BJ (cell line): ENCODE results near the gene SBK2. TPM values are rescaled to one million over a fixed set of nuclear protein-coding genes. Genes with fewer than 3 reads are reported as not detected.

Experiments
- CTCF ChIA-PET: fragments of 350-600 bp; formaldehyde crosslinking; extraction: SDS; loops from one replicate; lab custom pipeline; 2021; ENCODE audit warnings: antibody characterized with exemption, inconsistent platforms; lab: Yijun Ruan, JAX
- POLR2A ChIA-PET: fragments of 300-600 bp; sonication (Branson Sonifier 250); formaldehyde crosslinking; extraction: SDS; loops from one replicate; lab custom pipeline; 2021; ENCODE audit warnings: antibody characterized with exemption; lab: Charles Lee
- DNase-seq: peaks from one replicate; pipeline ENCODE4 v3.0.0-alpha.2; 2011; ENCODE audit warnings: low read depth
- H3K27me3 ChIP-seq: 2 replicates; pipeline ENCODE4 v1.6.0; 2011; ENCODE audit warnings: low read length; ENCODE audit not compliant: control insufficient read depth, insufficient read depth
- H3K36me3 ChIP-seq: 2 replicates; pipeline ENCODE4 v1.5.1; 2011; ENCODE audit warnings: low read length; ENCODE audit not compliant: control insufficient read depth, insufficient read depth
- H3K4me3 ChIP-seq: 2 replicates; pipeline ENCODE4 v1.5.1; 2011; ENCODE audit warnings: low read depth, mild to moderate bottlenecking, control low read depth, low read length
- CTCF ChIP-seq: IDR thresholded peaks from 2 replicates; pipeline ENCODE4 v1.5.1; 2011; ENCODE audit warnings: low read depth, mild to moderate bottlenecking, control low read depth, inconsistent platforms, low read length, moderate library complexity; ENCODE audit not compliant: insufficient read depth
- polyA plus RNA-seq: library from polyadenylated mRNA; depleted of rRNA; stranded (reverse); fragments of >200 nt; gene quantifications from 2 replicates; pipeline ENCODE4 v1.2.3, GENCODE V29; 2011

SBK2 gene
- polyA plus RNA-seq, 1 experiment = not detected

- no peak for DNase-seq
- ChIA-PET POLR2A (interaction anchor here (0.6 to 1.8 kb wide), 2 partner anchors 22 to 110 kb away, joined by 5 read pairs; partner anchors contain the start of gene FIZ1), CTCF (interaction anchor here (1.5 to 10.9 kb wide), 5 partner anchors 15 to 165 kb away, joined by 4 to 106 read pairs (median 10); partner anchors contain the start of gene ZNF865)
- Histone ChIP-seq H3K27me3 (no peaks in the 10 kb centered on the region), H3K4me3 (peak overlapping the region; percentile 39), H3K36me3 (no peaks in the 10 kb centered on the region; the same call in 1 of the 2 replicates)
- TF ChIP-seq CTCF = no peak
These were observed 47.8 kb downstream of the SBK2 start for GRCh38 chr19:55488986-55489710.

- peaks cover 3% of the 10 kb centered on the region; the same call in 1 of the 2 replicates for H3K36me3 ChIP-seq
- no peak for TF ChIP-seq CTCF
- ChIA-PET POLR2A (interaction anchor here (0.6 to 1.8 kb wide), 3 partner anchors 11 to 111 kb away, joined by 5 read pairs; partner anchors contain the start of genes FIZ1 and ZNF628), CTCF (interaction anchor here (0.5 to 10.9 kb wide), 7 partner anchors 10 to 345 kb away, joined by 3 to 106 read pairs (median 4); partner anchors contain the start of gene ISOC2)
- DNase-seq = no peak
- no peaks in the 10 kb centered on the region for H3K27me3 ChIP-seq
- H3K4me3 ChIP-seq = peak within 1 kb of the TSS; percentile 39
These were observed 48.8 kb downstream of the SBK2 start, which contains the start of gene SSC5D for GRCh38 chr19:55487924-55488687. SSC5D (plus strand) TSS chr19:55488436; CDS start chr19:55488590, 154 bp downstream.

GRCh38 chr19:55486971-55487923 is 49.7 kb downstream of the SBK2 start:
- Histone ChIP-seq H3K36me3 (peaks cover 3% of the 10 kb centered on the region), H3K27me3 (no peaks in the 10 kb centered on the region), H3K4me3 (peak overlapping the region; percentile 26)
- ChIA-PET CTCF (interaction anchor here (0.5 to 10.9 kb wide), 6 partner anchors 9 to 345 kb away, joined by 3 to 106 read pairs (median 4); partner anchors contain the start of genes ISOC2 and ZNF784), POLR2A (interaction anchor here (0.6 to 1.8 kb wide), 3 partner anchors 10 to 33 kb away, joined by 3 to 5 read pairs (median 5); partner anchors contain the start of gene ZNF628)
- DNase-seq = peak; percentile 82
- TF ChIP-seq CTCF = no peak

GRCh38 chr19:55486043-55486970 is 50.6 kb downstream of the SBK2 start:
- POLR2A ChIA-PET = no interaction called here
- peak overlapping the region; percentile 82; the same call in 1 of the 2 replicates for H3K4me3 ChIP-seq
- TF ChIP-seq CTCF = no peak
- no peak for DNase-seq
- CTCF ChIA-PET = interaction anchor here (2.9 to 10.9 kb wide), 3 partner anchors 18 to 19 kb away, joined by 11 to 106 read pairs (median 24); no protein-coding TSS in a partner anchor
- no peaks in the 10 kb centered on the region for H3K27me3 ChIP-seq
- peaks cover 4% of the 10 kb centered on the region for H3K36me3 ChIP-seq
